GM11168 (cell line): Measurements from ENCODE around the gene CYB5A.
"Not testable (repeated sequence)": the region's sequence is repeated elsewhere in the genome, so short reads cannot be mapped to it uniquely, and the experiment has no call there.

ENCODE experiments used
- in situ Hi-C: fragments of 300-500 bp; cut with MboI; formaldehyde crosslinking; loops from one replicate; pipeline ENCODE4 v1.12.0; 2022; ENCODE audit warnings: low sequenced_read_pairs; ENCODE audit not compliant: unreplicated experiment

The CYB5A gene

DNA sequence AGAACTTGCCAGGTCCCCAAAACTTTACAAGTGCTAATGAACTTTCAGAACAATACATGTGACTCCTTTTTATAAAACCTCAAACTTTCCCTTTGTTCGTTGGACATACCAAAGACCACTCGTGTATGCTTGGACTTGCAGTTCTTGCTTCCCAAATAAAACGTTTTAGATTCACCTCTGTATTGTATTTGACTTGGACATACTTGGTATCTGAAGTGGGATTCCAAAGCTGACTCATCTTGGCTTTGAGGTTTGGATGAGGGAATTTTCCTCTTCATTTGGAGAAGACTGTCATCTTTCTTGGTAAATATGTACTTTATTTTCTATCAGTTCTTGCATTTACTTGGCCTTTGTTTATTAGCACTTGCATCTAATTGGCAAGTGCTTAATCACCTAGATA is 8.0 kb upstream of the CYB5A start:
- in situ Hi-C loops, result no loop called here

DNA sequence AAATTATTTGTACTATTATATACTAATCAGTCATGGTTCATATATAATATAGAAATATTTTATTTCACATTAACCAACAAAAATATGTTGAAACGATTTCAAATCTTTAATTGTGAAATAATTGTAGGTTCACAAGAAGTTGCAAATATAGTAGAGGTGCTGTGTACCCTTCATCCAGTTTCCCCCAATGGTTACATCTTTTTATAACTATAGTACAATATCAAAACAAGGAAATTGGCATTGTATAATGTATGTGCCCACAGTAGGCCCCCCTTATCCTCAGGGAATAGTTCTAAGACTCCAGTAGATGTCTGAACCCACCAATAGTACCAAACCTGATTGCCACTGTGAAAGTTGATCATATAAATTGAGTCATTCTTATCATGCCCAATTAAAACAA is 7.4 kb upstream of the CYB5A start:
- in situ Hi-C loops, result no loop called here

DNA sequence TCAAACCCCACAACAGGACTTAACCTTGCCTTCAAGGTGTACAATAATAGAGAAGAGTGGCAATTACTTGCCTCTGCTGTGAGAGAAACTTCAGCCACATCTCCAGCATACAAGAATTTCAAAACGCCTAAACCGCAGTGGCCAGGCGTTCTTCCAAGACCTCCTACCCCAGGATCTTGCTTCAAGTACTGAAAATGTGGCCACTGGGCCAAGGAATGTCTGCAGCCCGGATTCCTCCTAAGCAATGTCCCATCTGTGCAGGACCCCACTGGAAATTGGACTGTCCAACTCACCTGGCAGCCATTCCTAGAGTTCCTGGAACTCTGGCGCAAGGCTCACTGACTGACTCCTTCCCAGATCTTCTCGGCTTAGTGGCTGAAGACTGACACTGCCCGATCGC is 2.8 kb upstream of the CYB5A start:
- in situ Hi-C loops, result no loop called here

DNA sequence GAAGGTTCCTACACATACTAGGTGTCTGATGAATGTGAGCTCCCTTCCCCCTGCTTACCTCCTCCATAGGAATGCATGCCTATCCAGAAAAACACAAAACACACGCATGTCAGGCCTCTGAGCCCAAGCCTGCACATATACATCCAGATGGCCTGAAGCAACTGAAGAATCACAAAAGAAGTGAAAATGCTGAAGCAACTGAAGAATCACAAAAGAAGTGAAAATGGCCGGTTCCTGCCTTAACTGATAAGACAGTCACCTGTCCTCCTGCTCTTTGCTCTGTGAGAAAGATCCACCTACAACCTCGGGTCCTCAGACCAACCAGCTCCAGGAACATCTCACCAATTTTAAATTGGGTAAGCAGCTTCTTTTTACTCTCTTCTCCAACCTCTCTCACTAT is 1.2 kb upstream of the CYB5A start:
- in situ Hi-C loops, result not testable (repeated sequence)

DNA sequence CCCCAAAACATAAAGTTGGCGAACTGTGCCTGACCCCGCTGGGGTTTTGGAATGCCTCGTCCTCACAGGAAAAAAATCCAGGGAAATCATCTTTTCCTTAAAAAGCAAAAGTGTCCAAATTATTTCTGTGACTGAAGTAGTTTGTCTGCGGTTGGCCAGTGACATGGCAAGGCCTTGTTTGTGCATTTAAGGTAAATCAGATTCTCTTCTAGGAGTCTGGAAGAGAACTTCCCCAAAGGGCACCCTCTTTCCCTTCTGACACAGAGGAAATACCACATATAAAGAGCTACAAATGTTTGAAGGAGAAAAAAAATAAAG is 737 bp upstream of the CYB5A start:
- in situ Hi-C loops, result no loop called here

DNA sequence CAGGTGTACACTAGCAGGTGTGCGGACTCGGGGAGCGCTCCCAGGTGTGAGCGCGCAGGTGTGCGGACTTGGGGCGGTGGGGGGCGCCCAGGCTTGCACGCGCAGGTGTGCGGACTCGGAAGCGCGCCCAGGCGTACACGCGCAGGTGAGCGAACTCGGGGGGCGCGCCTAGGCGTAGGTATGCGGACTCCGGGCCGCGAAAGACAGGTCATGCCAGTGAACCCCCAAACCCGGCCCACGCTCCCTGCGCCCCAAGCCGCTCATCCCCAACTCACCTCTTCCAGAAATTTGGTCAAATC is 342 bp downstream of the CYB5A start:
- in situ Hi-C loops, result no loop called here

DNA sequence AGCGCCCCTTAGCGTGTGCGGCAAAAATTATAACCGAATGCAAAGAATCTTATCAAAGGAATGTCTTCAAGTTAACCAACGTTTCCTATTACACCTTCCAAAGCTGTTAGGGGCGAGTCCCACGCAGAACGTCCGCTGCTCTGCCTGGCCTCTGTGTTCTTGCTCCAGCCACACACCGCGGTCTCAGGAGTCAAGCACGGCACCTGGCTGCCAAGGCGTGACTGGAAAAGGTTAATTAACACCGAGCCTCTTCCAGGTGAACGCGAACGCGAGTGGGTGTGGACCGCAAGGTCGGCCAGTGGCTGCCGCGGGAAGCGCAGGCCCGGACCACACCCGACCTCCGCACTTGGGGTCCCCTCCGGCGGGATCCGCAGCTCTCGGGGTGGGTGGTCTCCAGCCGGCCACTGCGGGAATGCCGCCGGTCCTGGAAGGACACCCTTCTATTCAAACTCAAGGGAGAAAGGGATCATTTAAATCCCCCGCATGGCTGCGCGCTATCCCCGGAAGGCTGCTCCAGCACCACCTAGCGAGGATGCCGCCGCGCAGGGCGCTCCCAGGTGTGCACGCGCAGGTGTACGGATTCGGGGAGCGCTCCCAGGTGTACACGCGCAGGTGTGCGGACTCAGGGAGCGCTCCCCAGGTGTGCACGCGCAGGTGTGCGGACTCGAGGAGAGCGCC is 830 bp downstream of the CYB5A start:
- in situ Hi-C loops, result no loop called here

DNA sequence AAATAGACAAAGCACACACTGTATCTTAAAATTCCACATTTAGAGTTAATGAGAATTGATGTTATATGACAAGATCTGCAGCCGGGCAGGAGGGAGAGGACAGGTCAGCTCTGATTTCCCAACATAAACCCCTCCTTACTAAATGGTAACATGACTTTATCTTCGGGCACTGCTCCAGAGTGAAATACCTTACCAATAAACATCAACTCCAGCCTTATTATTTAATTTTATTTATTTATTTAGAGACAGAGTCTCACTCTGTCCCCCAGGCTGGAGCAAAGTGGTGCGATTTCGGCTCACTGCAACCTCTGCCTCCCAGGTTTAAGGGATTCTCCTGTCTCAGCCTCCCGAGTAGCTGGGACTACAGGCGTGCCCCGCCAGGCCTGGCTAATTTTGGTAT is 1.7 kb downstream of the CYB5A start:
- in situ Hi-C loops, result no loop called here

DNA sequence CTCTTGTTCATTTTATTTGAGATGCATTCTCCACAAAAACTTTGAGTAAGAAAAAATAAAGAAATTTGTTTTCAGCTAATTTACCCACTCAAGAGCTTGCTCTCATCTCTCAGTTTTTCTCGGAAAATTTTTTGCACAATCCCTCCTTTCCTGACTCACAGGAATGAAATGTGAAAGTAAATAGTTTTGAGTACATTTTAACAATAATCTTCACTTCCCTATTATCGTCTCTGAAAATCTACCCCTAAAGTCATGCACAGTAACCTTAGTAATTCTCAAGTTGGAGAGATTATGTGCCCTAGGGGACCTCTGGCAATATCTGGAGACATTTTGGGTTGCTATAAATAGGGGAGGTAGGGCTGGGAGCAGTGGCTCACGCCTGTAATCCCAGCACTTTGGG is 2.6 kb downstream of the CYB5A start:
- in situ Hi-C loops, result no loop called here

DNA sequence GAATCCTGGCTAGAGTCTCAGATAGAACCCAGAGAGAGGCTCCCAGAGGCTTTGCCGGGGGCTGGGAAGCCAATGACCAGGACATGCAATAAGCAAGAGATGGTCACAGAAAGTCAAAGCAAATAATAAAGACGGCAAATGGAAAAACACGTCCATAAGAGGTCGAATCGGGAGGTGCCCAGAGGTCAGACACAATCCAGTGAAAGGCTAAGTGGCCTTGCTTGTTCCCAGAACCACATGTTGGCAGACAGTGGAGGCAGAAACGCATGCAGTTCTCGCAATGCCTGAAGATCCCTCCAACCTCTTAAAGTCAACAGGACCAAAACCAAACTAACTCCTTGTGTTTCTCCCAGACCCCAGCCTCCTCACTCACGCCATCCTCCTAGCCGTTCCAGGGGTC is 3.0 kb downstream of the CYB5A start:
- in situ Hi-C loops, result no loop called here

DNA sequence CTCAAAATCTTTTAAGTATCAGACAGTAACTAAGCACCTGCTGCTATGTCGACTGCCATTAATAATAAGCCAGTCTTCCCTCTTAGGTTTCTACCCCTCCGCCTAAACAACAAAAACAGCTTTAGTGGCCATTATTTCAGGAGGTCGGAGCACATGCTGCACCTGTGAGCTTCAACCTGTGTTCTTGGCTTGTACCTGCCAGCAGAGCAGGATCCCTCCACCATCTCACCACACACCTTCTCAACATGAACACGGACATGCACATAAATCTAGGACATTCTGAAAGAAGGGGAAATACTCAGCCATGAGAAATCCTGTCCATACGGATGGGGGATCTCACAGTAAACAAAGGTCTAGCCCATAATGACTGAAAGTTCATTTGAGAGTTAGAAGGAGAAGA is 3.7 kb downstream of the CYB5A start:
- in situ Hi-C loops, result no loop called here

DNA sequence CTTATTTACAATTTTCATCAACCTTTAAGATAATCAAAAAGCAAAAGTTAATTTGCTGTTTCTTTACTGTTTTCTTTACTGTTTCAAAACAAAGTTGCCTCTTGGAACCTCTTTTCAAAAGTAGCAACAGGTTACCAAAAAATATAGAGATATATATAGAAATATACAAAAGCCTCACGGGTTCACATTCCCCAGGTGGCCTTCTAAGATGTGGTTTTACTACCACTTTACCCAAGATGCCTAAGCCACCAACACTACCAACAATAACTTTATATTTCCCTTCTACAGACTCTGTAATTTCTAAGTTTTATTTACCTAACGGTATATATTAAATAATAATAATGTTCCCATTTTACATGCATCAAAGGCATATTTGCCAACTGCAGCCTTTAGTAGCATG is 4.9 kb downstream of the CYB5A start:
- in situ Hi-C loops, result no loop called here

DNA sequence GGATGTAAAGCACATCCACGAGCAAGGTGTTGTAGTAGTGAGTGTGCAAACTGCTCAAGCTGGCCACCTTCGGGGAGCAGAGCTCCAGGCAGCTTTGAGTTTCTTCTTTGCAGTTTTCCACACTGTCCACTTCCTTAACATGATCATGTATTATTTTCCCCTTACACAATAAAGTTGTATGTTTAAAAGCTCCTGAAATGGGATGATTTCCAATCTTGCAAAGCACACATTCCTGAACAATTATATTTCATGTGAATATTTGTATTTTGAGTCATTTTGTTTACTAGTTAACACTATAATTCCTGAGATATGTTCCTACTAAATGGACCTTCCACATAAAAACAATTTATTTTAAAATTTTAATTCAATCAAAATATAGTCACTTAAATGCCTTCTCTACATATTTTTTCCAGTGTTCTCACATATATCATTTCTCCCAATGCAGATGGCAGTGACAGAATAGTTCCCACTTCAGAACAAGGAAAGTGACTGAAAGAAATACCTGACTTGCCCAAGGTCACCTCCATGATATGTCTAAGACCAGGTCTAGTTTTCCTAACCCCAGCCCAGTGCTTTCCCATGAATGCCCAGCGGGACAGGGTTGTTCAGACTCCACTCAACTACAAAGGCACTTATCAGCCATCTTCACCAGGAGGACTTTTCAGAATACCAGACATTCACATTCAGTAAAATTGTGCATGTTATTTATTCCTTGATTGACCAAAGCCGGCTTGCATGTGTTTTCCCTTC is 5.5 kb downstream of the CYB5A start:
- in situ Hi-C loops, result no loop called here

DNA sequence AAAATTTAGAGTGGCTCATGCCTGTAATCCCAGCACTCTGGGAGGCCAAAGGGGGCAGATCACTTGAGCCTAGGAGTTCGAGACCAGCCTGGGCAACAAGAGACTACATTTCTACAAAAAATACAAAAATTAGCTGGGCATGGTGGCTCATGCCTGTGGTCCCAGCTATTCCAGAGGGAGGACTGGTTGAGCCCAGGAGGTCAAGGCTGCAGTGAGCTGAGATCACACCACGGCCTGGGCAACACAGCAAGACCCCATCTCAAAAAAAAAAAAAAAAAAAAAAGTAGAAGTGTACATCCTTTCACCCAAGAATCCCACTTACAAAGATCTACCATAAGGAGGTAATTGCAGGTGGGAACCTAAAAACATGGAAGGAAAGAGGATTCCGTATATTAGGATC is 6.2 kb downstream of the CYB5A start:
- in situ Hi-C loops, result not testable (repeated sequence)

DNA sequence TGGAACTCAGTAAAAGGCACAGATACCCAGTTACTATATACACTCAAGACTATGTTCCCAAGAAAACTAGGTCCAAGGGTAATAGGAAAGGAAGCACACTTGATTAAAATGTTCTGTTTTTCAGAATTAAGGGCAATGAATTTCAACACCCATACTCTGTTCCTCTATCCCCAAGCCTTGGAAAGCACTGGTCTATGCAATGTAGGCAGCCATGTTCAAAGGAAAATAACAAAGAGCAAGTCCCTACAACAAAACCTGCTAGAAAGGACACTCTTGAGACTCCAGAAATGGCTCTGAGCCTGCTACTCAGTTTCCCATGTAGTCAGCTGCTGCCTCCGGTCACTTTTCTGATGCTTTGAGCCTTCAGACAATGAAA is 6.8 kb downstream of the CYB5A start:
- in situ Hi-C loops, result no loop called here

DNA sequence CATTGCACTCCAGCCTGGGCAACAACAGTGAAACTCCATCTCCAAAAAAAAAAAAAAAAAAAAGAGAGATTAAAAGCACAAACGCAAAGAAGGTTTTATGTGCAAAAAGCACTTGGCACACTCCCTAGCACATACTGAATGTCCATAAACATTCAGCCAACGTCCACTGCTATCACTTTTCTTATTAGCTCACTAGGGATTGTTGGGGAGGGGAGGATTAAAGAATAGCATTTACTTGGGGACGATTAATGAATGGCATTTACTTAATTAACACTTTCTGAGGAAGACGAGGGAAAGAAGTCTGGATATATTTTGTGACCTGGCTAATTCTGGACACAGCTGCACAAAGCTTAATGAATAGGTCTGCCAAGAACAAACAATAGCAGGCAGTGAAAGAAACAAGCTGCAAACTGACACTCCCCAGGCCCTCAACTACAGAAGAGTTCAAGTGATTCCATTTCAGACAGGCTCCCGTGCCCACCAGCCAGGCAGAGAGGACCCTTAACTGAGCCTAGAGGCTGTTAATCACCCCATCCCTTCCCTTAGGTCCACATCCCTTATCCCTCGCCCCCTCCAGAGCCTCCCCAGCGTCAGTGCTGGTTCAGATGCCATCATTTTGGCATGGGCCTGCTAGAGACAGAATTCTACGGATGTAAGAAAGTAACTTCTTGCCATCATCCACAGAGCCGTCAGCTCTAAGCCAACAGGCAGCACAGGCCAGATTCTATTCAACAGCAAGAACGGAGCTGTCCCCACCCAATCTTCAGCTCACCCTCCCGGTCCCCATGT is 7.4 kb downstream of the CYB5A start:
- in situ Hi-C loops, result no loop called here

DNA sequence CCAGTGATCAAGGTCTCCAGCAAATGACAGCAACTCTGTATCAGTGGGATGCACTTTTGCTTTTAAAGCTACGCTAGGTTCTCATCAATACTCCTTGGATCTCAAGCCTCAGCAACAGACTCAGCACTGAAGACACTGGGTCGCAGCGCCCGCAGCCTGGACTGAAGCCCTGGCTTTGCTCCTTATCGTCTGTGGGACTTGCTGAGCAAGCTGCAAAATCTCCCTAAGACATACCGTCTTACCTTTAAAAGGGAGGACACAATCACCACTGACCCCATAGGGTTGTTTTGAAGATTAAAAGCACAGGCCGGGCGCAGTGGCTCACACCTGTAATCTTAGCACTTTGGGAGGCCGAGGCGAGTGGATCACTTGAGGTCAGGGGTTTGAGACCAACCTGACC is 8.1 kb downstream of the CYB5A start:
- in situ Hi-C loops, result no loop called here

DNA sequence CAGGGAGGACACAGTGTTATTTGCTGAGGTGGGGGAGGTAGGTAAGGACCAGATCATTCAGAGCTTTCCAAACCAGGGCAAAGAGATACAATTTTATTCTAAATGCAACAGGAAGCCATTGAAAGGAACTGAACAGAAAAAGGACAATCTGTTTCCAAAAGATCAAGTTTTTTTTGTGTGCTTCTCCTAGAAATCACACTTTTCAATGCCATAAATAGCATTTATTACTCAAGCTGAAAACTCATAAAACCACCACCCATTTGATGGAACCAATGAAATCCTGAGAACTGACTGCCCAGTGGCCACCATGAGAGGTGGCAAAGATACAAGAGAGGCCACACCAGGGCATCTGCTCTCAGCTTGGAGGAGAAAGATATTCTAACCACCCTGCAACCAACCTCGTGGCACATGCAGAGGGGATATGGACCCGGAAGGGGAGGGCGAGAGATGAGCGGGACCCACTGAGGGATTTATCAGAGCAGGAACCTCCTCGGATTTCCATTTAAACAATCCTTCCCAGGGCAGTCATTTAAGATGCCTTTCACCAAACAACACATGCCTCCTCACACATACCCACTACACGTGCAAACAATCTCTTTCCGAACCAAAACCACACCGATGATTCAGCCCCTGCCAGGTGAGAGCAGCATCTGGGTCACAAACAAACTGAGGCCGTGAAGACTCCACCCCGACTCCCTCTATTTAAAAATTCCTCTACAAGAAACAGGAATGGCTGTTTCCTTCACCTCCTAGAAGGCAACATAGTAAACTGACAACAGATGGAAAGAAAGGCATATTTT is 8.8 kb downstream of the CYB5A start:
- in situ Hi-C loops, result no loop called here

DNA sequence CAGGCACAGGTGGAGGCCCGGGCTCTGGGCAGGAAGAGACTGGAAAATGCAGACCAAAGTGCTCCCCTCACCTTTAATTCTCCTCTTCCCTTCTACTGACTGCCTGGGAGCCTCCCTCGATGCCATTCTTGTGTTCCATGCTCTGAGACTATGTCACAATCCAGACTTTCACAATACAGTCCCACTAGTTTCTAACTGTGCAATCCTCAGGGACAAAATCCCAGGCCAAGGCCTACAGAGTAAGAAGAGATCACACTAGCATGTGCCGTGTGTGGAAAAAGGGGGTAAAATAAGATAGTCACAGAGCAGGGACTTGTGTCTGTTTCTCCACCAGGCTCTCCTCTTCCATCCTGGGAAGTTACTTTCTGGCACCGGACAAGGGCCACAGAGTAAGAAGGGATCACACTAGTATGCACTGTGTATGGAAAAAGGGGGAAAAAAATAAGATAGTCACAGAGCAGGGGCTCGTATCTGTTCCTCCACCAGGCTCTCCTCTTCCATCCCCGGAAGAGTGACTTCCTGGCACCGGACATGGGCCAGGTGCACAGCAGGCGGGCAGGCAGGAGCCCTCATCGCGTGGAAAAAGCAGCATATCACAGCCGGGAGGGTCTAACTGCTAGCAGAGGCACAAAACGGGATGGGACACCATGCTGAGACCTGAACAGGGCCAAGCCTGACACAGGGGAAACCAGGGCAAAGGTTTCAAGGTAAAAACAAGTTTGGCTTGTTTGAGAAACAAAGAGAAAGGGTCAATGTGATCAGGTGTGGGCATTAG is 9.6 kb downstream of the CYB5A start:
- in situ Hi-C loops, result no loop called here
